NCI-H2227 (cell line): ENCODE measurements around the gene ADD1.
"Not testable (repeated sequence)": the region's sequence is repeated elsewhere in the genome, so short reads cannot be mapped to it uniquely, and the experiment has no call there.

Source experiments
- DNase-seq: peaks from one replicate; lab custom pipeline; 2025; ENCODE audit not compliant: unreplicated experiment; lab: John Stamatoyannopoulos, UW

The ADD1 gene

DNA sequence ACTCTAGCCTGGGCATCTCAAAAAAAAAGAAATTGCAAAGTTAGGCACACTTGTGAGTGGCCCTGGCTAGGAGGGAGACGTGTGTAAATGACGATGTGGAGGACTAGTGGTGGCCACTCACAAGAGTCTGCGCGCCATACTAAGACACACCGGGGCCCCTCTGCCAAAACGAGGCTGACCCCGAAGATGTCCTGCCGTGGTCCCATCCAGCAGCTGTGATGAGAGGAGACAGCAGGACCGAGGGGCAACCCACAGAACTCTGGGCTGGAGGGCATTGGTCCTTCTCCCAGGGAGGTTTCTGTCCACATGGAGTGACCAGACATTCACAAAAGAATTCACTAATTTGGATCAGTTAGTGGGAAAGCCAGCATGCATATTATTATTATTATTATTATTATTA lies 72.1 kb downstream of the ADD1 start:
- no peak for DNase-seq

DNA sequence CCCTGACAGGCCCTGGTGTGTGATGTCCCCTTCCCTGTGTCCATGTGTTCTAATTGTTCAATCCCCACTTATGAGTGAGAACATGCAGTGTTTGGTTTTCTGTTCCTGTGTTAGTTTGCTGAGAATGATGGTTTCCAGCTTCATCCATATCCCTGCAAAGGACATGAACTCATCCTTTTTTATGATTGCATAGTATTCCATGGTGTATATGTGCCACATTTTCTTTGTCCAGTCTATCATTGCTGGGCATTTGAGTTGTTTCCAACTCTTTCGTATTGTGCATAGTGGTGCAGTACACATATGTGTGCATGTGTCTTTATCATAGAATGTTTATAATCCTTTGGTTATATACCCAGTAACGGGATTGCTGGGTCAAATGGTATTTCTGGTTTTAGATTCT lies 73.1 kb downstream of the ADD1 start:
- DNase-seq, result not testable (repeated sequence)

DNA sequence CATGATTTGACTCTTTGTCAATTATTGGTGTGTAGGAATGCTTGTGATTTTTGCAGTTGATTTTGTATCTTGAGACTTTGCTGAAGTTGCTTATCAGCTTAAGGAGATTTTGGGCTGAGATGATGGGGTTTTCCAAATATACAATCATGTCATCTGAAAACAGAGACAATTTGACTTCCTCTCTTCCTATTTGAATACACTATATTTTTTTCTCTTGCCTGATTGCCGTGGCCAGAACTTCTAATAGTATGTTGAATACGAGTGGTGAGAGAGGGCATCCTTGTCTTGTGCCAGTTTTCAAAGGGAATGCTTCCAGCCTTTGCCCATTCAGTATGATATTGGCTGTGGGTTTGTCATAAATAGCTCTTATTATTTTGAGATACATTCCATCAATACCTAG lies 74.7 kb downstream of the ADD1 start:
- not testable (repeated sequence) for DNase-seq

DNA sequence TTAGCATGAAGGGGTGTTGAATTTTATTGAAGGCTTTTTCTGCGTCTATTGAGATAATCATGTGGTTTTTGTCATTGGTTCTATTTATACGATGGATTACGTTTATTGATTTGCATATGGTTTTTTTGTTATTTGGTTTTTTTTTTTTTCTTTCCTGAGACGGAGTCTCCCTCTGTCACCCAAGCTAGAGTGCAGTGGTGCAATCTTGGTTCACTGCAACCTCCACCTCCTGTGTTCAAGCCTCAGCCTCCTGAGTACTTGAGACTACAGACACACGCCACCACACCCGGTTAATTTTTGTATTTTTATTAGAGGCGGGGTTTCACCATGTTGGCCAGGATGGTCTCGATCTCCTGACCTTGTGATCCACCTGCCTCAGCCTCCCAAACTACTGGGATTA lies 75.1 kb downstream of the ADD1 start:
- not testable (repeated sequence) for DNase-seq

DNA sequence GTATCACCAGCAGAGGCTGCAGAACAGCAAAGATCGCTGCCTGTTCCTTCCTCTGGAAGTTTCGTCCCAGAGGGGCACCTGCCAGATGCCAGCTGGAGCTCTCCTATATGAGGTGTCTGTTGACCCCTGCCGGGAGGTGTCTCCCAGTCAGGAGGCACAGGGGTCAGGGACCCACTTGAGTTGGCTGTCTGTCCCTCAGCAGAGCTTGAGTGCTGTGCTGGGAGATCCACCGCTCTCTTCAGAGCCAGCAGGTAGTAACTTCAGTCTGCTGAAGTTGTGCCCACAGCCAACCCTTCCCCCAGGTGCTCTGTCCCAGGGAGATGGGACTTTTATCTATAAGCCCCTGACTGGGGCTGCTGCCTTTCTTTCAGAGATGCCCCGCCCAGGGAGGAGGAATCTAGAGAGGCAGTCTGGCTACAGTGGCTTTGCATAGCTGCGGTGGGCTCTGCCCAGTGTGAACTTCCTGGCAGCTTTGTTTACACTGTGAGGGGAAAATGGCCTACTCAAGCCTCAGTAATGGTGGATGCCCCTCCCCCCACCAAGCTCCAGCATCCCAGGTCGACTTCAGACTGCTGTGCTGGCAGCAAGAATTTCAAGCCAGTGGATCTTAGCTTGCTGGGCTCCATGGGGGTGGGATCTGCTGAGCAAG lies 78.9 kb downstream of the ADD1 start:
- not testable (repeated sequence) for DNase-seq

DNA sequence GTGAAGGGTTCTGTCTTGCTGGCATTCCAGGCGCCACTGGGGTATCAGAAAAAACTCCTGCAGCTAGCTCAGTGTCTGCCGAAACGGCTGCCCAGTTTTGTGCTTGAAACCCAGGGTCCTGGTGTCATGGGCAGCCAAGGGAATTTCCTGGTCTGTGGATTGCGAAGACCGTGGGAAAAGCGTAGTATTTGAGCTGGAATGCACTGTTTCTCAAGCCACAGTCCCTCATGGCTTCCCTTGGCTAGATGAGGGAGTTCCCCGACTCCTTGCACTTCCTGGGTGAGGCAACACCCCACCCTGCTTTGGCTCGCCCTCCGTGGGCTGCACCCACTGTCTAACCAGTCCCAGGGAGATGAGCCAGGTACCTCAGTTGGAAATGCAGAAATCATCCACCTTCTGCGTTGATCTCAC lies 79.5 kb downstream of the ADD1 start:
- DNase-seq, result no peak

DNA sequence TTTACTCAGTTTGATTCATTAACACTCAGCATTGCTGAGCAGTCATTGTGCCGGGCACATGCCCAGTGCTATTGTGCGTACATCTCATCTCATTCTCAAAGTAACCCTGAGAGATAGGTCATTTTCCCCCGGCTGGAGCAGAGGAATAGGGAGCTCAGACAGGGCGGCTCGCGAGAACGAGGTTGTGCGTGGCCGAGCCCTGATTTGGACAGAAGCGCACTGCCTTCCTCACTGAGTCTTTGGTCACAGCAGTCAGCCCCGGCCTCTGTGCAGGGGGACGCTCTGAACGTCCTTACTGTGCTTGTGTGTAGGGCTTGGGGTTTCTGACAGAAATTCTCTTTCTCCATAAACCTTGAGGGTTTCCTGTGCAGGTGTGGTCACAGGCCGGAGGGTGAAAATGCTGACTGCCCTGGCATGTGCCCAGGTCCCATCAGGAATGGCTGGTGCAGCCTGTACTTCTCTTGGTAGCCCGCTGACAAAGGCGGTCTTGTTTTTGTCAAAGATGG lies 80.1 kb downstream of the ADD1 start:
- no peak for DNase-seq

DNA sequence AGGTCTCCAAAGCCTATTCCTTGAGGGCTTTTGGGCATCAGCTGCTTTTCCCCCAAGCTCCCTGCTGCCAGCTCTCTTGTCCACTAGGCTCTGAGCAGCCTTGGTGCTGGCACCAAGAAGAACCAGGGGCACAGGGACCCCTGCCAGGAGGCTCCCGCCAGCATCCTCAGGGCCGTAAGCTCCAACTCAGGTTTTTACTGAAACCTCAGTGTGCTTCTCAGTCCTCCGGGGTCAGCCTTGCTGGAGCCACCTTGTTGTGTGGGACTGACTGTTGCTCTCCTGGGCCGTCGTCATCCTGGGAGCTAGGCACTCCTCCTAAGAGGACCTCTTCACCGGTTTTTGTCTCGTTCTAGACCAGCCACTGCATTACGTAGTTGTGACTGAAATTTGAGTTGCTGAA lies 80.6 kb downstream of the ADD1 start:
- DNase-seq, result no peak

DNA sequence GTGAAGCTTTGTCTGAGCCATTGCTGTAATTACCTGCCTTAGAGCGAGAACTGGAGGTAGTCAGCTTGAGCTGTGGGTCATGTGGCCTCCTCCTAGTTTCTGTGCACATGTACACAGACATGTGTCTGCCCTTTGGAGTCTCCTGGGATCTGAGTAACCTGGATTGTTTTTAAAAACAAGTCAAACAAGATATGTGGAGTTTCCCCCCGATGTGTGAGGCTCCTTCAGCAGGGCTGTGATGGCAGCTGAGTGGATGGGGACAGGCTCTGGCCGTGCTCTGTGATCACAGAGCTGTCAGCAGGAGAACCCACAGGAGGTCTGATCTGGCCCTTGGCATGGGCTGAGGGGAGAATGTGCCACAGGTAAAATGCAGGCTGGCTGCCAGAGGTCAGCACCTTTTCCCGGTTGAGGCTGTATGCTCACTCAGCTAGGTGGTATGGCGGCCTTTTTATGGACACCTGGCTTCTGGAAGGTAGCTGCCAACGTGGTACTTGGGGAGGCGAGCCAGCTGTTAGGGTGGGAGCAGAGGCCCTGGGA lies 81.2 kb downstream of the ADD1 start:
- no peak for DNase-seq

DNA sequence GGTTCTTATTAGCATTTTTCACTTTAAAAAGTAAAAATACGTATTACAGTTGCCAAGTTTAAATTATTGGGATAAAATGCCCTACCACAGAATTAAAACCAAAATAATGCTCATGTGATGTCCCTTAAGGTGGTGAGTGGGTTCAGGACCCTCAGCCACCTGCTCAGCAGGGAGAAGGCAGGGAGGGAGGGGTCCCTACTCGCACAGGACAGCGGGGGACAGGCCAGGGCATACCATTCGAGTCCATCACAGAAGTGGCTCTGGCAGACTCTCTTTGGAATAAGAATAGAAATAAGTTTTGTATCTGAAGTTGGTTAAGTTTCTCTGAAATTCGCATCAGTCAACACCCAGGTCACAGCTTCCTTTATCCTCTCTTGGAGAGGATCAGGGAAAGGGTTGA lies 81.9 kb downstream of the ADD1 start:
- DNase-seq, result no peak

DNA sequence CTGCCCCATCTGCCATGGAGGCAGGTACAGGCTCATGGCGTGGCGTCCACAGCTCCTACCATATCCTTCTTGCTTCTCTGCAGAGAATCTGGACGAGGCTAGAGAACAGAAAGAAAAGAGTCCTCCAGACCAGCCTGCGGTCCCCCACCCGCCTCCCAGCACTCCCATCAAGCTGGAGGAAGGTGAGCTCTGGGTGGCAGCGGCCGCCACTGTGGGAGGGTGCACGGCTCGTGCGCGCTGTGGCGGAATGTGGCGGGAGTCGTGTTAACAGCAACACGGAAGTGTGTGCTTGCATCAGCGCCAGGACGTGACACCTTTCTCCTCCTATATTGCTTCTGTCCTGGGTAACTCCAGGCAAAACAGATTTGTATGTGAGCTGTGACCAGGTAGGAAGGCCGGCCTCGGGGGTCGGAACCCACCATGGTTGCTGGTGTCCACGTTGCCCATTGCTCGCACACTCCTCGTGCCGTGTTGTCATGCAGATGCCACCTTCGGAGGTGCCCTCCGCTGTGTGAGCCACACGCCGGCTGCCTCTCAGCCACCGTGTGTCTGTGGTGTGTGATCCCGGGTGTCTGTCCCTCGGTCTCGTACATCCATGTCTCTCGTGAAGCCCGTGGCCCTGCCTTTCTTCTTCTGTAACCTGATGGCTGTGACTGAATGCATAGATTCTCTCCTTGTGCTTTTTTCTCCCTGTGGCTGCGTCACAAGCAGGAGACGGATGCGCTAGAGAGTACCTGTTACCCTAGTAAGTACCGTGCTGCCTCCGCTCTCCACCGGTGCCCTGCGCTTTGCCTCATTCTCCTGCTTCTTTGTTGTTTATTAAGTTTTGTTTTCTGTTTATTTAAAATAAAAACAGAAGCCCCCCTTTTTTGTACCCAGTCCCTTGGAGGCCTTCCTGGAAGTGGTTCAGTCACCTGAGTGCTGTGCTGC lies 82.6 kb downstream of the ADD1 start:
- DNase-seq, result no peak

DNA sequence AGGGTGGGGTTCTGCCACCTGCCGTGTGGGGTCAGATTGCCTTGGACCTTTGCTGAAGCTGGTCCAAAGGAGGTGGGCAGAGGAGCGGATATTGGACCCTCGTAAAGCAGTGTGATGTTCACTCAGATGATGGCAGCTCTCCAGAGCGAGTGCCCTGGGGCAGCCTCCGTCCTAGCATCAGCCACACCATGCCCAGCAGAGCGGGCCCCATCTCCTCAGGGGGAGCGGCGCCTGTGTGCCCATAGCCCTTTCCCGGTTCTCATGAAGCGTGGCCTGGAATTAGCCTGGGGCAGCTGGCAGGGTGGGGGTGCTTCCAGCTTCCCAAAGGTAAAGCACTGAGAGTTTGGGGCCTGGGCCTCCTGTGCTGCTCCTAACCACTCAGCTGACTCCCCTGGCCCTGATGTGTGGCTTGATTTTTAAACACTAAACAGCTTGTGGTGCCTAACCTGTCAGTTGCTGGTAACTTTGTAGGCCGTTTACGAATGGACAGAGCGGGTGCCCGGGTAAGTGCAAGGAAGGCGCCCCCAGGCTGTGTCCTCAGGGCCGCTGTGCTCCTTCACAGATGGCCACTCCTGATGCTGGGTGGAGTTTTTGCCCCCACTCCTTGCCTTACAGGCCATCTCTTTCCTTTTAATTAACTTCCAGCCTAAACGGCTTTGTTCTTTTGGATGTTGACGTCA lies 83.5 kb downstream of the ADD1 start:
- no peak for DNase-seq

DNA sequence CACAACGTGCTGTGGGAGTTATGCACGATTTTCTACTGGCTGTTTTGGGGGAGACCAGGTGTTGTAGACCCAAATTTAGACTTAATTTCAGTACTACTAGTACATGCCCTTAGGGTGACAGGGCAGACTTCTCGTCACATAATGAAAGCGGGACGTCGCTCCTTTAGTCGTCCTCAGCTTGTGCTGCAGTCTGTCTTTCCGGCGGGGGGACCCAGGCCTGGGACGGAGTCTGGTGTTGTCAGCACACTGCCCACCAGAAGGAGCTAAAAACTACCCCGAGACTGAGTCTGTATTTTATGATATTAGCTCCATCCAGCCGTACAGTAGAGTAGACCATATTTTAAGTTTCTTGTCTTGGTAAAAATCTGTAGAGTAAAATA lies 84.0 kb downstream of the ADD1 start:
- no peak for DNase-seq

DNA sequence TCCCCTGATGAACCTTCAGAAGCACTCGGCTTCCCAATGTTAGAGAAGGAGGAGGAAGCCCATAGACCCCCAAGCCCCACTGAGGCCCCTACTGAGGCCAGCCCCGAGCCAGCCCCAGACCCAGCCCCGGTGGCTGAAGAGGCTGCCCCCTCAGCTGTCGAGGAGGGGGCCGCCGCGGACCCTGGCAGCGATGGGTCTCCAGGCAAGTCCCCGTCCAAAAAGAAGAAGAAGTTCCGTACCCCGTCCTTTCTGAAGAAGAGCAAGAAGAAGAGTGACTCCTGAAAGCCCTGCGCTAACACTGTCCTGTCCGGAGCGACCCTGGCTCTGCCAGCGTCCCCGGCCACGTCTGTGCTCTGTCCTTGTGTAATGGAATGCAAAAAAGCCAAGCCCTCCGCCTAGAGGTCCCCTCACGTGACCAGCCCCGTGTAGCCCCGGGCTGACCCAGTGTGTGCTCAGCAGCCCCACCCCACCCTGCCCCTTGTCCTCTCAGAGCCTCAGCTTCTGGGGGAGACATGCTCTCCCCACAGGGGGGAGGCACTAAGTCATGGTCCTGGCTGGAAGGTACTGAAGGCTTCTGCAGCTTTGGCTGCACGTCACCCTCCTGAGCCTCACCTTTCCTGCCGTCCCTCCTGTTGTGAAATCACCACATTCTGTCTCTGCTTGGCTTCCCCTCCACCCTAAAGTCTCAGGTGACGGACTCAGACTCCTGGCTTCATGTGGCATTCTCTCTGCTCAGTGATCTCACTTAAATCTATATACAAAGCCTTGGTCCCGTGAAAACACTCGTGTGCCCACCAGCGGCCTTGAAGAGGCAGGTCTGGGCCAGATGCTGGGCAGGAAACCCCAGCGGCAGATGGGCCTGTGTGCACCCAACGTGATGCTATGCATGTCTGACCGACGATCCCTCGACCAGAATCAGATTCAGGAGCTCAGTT lies 84.9 kb downstream of the ADD1 start:
- DNase-seq, result no peak

DNA sequence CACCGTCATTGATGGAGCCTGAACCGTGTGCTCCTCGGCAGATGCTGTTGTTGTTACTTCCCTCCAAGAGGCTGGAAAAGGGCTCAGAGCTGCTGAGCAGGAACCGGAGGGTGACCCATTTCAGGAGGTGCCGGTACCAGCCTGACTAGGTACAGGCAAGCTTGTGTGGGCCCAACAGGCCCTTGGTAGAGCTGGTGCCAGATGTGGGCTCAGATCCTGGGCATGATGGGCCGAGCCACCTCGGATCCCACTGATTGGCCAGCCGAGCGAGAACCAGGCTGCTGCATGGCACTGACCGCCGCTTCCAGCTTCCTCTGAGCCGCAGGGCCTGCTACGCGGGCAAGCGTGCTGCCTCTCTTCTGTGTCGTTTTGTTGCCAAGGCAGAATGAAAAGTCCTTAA lies 85.8 kb downstream of the ADD1 start:
- DNase-seq, result no peak

DNA sequence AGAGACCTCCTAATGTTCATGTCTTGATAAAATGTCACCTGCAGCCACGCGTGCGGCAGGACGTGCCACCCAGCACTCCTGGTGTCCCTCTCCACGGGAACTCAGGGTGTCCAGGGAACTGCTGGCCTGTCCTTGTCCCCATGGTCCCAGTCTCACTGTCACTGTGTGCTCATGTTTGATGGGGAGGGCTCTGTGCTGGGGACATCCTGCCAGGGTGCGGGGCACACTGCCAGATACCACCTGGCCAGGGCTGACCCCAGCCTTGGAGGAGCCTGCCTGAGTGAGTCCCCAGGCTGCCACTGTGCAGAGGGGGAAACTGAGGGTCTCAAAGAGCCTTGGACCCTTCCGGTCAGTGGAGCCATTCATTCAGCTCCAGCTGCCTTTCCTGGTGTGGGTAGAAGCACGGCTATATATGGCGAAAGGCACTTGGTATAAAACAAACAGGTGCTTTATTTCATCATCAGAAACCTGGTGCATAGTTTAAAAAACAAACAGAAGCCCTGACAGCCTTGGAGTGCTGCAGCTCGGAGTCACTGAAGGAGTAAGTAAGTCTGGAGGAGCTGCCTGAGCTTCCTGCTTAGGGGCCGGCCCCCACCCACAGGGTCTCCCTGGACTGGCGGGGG lies 86.6 kb downstream of the ADD1 start:
- DNase-seq, result no peak

DNA sequence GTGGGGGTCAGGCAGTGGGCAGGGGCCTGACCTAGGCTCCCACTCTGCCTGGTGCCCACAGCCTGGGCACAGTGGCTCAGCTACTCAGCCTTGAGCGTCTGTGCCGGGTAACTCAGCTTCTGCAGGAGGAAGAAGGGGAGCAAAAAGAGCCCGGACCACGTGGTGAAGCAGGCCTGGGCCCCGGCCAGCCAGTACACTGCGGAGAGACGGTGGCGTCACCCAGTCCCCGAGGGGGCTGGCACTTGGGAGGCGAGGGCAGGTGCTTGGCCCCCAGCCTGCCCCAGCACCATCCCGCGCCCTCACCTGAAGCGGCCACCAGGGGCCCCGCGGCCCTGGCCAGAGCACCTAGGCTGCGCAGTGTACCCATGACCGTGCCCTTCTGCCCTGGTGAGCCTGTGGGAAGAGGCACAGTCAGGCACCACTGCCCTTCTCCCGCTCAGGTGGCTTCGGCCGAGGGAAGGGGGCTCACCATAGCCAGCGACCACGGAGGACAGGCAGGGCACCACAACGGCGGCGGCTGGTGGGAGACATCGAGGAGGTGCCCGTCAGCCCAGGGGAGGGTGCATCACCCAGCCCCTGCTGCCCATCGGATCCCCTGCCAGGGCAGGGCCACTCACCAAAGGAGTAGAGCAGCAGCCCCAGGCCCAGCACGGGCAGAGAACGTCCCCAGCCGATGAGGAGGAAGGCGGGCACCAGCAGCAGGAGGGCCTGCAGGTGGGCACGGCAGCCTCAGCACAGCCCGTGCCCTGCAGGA lies 87.3 kb downstream of the ADD1 start:
- no peak for DNase-seq

DNA sequence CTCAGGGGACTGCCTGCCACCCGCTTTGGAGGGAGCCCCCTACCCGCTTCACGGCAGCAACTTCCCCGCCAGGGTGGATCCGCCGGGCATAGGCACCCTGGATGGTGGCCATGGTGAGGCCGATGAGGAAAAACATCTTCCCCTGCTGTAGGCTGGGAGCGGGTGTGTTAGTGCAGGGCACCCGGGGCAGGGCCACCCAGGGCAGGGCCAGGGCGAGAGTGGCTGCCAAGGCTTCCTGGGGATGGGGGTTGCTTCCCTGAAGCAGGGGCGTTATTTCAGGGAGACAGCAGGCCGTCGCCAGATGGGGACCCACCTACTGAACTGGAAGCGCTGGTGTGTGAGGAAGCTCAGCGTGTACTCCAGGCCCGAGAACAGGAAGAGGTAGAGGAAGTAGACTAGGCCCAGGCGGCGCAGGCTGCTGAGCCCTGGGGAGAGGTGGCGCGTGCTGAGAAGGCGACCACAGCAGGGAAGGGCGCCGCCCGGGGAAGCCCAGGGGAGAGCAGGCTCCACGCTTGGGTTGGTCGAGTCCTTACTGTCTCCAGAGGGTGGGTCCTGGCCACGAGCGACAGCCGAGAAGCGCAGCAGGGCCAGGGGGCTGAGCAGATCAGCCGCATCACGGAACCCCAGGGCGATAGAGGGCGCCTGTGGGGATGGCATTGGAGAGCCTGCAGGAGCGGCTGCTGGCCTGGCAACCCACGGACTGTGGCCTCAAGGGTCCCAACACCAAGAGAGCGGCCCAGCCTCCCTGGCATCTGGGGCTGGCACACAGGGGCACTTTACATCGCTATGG lies 88.1 kb downstream of the ADD1 start:
- no peak for DNase-seq
